ENCODE data around the gene BHLHE40. TPM values are rescaled to one million over a fixed set of nuclear protein-coding genes. Genes with fewer than 3 reads are reported as not detected.

The BHLHE40 gene
- total and polyA plus RNA-seq, 10 of the 15 experiments (the other 5 are each of a cell fraction or from before 2014, with no cell fraction given), result 25.2 to 106 (median 51.4) TPM

GRCh38 chr3:4994823-4995499 lies 15.7 kb downstream of the BHLHE40 start (continued):
- TF ChIP-seq, protein P1, sequence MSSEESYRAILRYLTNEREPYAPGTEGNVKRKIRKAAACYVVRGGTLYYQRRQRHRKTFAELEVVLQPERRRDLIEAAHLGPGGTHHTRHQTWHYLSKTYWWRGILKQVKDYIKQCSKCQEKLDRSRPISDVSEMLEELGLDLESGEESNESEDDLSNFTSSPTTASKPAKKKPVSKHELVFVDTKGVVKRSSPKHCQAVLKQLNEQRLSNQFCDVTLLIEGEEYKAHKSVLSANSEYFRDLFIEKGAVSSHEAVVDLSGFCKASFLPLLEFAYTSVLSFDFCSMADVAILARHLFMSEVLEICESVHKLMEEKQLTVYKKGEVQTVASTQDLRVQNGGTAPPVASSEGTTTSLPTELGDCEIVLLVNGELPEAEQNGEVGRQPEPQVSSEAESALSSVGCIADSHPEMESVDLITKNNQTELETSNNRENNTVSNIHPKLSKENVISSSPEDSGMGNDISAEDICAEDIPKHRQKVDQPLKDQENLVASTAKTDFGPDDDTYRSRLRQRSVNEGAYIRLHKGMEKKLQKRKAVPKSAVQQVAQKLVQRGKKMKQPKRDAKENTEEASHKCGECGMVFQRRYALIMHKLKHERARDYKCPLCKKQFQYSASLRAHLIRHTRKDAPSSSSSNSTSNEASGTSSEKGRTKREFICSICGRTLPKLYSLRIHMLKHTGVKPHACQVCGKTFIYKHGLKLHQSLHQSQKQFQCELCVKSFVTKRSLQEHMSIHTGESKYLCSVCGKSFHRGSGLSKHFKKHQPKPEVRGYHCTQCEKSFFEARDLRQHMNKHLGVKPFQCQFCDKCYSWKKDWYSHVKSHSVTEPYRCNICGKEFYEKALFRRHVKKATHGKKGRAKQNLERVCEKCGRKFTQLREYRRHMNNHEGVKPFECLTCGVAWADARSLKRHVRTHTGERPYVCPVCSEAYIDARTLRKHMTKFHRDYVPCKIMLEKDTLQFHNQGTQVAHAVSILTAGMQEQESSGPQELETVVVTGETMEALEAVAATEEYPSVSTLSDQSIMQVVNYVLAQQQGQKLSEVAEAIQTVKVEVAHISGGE (CRISPR knock-in tag; IDR thresholded peaks at IDR 0.05), result no peak
- peak; percentile 7; the same call in 1 of the 2 replicates for TF ChIP-seq PAX5 (IDR thresholded peaks at IDR 0.05; ENCODE audit: borderline replicate concordance, low read depth, low read length)
- TF ChIP-seq, protein P2, sequence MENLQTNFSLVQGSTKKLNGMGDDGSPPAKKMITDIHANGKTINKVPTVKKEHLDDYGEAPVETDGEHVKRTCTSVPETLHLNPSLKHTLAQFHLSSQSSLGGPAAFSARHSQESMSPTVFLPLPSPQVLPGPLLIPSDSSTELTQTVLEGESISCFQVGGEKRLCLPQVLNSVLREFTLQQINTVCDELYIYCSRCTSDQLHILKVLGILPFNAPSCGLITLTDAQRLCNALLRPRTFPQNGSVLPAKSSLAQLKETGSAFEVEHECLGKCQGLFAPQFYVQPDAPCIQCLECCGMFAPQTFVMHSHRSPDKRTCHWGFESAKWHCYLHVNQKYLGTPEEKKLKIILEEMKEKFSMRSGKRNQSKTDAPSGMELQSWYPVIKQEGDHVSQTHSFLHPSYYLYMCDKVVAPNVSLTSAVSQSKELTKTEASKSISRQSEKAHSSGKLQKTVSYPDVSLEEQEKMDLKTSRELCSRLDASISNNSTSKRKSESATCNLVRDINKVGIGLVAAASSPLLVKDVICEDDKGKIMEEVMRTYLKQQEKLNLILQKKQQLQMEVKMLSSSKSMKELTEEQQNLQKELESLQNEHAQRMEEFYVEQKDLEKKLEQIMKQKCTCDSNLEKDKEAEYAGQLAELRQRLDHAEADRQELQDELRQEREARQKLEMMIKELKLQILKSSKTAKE (IDR thresholded peaks at IDR 0.05; ENCODE audit: low read depth, poor library complexity, severe bottlenecking), result peak; percentile 36
- no peak for TF ChIP-seq POLR2AphosphoS5 (IDR thresholded peaks at IDR 0.05; ENCODE audit: low read length)
- no peak for TF ChIP-seq ZNF217 (IDR thresholded peaks at IDR 0.05)
- no peak for TF ChIP-seq E4F1 (IDR thresholded peaks at IDR 0.05; ENCODE audit: borderline replicate concordance, partially characterized antibody)
- no peak for TF ChIP-seq MEF2A (IDR thresholded peaks at IDR 0.05; ENCODE audit: insufficient read depth, low read depth, low read length)
- TF ChIP-seq HDAC6 (IDR thresholded peaks at IDR 0.05; ENCODE audit: unreplicated experiment), result no peak
- 0 out of 2 replicates have a peak, but pooled peaks have one; percentile 46 for TF ChIP-seq NBN (IDR thresholded peaks at IDR 0.05)
- TF ChIP-seq ZBED1 (IDR thresholded peaks at IDR 0.05; ENCODE audit: borderline replicate concordance), result 0 out of 2 replicates have a peak, but pooled peaks have one; percentile 20
- 0 out of 2 replicates have a peak, but pooled peaks have one; percentile 28 for TF ChIP-seq FOXM1 (IDR thresholded peaks at IDR 0.05; ENCODE audit: low read depth, low read length)
- peak; percentile 27 for TF ChIP-seq USF1 (IDR thresholded peaks at IDR 0.05; ENCODE audit: borderline replicate concordance, extremely low read length, insufficient read depth, low read depth, low read length)
- peak; percentile 58 for TF ChIP-seq ATF7 (IDR thresholded peaks at IDR 0.05; ENCODE audit: low read depth)
- 0 out of 2 replicates have a peak, but pooled peaks have one; percentile 22 for TF ChIP-seq CBFB (IDR thresholded peaks at IDR 0.05; ENCODE audit: low read depth)
- TF ChIP-seq JUNB (IDR thresholded peaks at IDR 0.05), result peak; percentile 35; the same call in 1 of the 2 replicates
- no peak for TF ChIP-seq MYC (IDR thresholded peaks at IDR 0.05; ENCODE audit: insufficient read depth, insufficient read length, insufficient replicate concordance, low read length, severe bottlenecking)
- no peak for TF ChIP-seq RCOR1 (conservative IDR thresholded peaks at IDR 0.05; ENCODE audit: low read depth, low read length)

Measured in GM12878 (cell line).